HG02938 (cell line): ENCODE measurements around the gene RBFOX2.

Experiments used
- ATAC-seq: cut with Tn5 transposase; IDR thresholded peaks from one replicate; pipeline ENCODE4 v1.9.1; 2021; ENCODE audit warnings: mild to moderate bottlenecking, moderate library complexity; ENCODE audit not compliant: unreplicated experiment

Gene RBFOX2

DNA sequence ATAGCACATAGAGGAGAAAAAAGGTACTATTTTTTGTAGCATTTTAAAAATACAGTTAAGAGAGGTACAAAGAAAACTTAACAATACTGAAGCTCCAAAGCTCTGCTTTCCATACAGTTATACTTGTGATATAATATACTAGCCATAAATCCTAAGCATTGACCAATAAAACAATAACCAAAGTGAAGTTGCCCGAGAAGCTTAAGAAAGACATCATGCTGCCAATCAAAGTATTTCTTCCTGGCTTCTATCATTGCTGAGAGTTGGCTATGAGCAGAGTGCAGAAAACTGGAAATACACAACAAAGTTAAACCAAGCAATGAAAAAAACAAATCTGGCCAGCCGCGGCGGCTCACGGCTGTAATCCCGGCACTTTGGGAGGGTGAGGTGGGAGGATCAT lies 84.2 kb downstream of the RBFOX2 start:
- ATAC-seq = no peak

DNA sequence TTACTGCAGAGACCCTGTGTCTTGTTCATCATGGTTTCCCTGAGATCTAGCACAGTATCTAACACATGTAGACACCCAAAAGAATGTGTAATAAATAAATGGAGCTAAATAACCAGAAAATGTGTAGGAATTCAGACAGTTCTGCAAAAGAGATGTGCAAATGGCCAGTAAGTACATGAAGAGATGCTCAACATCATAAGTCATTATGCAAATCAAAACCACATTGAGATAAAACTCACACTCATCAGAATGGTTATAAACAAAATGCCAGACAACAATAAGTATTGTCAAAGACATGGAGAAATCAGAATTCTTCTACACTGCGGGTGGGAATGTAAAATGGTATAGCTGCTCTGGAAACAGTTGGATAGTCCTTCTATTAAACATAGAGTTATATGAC lies 88.5 kb downstream of the RBFOX2 start:
- ATAC-seq = no peak

DNA sequence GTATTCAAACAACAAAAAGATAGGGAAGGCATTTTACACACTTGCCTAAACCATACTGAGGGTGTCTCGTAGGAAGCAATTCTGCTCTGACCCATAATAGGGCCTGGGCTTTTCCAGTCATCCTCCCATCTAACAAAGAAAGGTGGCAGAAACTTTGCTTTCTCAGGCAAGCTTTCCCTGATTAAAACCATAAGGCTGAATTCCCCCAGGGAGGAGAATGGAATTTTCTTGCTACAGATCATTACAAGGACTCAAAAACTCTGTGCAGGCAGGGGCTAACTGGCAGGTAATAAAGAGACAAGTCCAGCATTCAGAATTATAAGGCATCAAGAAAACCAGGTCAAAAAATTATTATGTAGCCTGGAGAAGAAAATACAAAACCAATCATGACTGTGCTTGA lies 90.4 kb downstream of the RBFOX2 start:
- no peak for ATAC-seq

DNA sequence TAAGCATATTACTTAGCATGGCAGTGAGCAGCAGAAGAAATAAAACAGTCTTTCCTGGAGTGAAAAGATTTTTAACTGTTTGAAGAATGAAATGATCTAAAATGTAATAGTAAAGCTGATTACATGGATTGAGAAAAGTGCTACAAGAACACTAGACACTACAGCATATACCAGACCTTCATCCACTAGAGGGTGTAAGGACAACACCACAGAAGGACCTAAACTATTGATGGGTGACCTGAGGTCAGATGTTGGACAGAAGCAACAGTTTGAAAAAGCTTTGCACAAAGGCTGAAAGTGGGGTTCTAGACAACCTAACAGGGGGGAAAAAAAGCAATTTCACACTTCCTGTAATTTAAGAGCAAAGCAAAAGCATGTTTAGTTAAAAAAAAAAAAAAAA lies 97.7 kb downstream of the RBFOX2 start:
- no peak for ATAC-seq

DNA sequence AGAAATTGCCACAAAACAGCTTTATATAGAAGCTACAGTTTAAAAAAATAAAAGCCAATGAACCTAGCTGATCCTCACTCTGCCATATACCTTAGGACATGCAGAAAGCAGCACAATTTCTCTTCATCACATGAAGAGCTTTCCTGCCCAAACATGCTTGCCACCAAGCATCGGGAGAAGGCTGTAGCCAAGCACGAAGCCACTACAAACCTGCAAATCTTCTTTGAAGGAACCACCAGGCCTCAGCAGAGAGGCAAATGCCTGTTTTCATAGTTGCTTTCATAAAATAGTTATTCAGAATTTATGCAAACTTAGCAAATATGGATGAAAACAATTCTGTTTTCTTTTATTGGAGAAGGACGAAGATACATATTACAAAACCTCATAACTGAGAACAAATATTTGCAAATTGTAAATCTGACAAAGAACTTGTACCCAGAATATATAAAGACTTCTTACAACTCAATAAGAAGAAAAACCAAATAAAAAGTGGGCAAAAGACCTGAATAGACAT lies 100.3 kb downstream of the RBFOX2 start:
- ATAC-seq = no peak

DNA sequence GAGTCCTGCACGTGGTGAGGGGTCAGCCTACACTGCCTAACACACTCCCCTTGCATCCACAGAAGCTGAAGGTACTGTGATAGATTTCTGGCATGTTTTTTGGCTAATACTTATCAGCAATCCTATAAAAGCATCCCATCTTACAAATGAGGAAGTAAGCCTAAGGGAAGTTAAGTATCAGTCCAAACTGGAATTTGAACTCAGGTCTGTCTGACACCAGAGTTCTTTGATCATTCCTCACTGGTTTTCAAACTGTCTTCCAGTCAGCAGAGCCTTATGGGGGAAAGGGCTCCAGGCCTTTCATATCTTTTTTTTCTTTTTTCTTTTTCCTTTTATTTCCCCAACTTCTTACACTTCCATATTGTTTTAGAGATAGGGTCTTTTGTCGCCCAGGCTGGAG lies 105.6 kb downstream of the RBFOX2 start:
- no peak for ATAC-seq

DNA sequence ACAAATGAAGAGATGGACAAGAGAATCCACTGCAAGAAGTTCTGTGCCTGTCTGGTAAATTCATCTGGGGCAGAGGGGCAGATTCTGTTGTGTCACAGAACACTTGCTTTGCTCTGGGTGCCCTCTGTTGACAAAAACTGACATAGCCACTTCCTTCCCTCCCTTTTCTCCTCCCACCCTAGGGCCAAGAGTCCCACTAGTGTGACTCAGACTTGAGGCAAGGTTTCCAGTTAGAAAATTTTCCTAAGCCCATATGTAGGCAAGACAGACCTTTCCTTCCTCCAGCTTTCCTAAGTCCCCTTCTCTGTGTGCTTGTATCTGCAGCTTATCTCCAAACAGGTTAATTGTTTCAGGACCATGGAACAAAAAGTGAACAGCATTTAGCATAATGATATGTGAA lies 106.8 kb downstream of the RBFOX2 start:
- no peak for ATAC-seq

DNA sequence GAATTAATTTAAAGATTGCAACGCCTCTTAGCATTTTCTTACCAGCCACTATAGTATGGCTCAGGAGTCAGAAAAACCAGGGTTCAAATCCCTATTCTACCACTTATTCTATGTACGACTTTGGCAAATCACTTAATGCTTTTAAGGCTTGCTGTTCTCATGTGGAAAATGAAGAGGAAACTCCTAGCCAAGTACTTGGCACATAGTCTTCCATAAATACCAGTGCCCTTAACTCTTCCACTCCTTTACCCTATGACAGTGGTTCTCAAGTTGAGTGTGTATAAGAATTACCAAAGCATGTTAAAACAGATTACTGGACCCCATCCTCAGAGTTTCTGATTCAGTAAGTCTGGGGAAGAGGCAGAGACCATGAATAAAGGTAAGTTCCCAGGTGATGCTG lies 107.6 kb downstream of the RBFOX2 start:
- ATAC-seq = no peak

DNA sequence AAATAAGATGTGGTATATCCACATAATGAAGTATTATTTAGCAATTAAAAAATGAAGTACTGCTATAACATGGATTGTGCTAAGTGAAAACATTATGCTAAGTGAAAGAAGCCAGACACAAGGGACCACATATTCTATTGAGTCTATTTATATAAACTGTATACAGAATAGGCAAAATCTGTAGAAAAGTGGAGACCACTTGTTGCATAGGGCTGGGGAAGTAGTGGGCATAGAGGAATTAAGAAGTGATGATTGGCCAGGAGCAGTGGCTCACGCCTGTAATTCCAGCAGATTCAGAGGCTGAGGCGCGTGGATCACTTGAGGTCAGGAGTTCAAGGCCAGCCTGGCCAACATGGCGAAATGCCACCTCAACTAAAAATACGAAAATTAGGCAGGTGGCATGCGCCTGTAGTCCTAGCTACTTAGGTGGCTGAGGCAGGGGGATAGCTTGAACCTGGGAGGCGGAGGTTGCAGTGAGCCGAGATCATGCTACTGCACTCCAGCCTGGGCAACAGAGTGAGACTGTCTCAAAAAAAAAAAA lies 109.6 kb downstream of the RBFOX2 start:
- no peak for ATAC-seq

DNA sequence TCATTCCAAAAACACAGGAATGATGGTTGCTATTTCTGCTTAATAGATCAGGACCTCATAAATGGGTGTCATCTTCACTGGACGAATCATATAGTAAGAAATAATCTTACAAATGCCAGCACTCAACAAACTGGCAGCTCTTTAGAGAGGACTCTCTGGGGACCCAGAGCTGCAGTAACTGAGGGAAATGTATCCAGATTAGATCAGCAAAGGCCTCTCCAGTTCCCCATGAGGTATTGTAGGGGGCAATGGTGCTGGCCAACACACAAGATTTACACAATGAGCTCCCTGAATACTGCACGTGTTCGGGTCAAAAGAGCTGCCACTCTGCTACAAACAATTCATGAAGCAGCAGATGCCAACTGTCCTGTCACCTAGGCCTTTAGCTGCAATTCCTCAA lies 110.2 kb downstream of the RBFOX2 start:
- ATAC-seq = no peak

DNA sequence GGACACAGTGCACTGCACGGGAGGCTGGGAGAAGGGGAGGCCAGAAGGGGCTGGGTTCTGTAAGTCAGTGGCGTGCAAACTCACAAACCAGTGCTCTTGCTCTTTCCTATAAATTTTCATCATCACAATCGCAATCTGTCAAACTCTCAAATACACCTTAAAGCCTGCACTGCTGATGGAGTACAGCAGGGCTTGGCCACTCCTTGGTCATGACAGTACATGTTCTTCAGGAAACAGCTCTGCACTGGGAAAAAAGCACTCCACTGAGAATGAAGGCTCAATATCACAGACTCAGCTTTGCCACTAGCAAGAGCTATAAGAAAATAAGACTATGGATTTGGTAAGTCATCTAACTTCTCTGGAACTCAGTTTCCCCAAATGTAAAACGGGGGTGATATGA lies 111.0 kb downstream of the RBFOX2 start:
- ATAC-seq = no peak

DNA sequence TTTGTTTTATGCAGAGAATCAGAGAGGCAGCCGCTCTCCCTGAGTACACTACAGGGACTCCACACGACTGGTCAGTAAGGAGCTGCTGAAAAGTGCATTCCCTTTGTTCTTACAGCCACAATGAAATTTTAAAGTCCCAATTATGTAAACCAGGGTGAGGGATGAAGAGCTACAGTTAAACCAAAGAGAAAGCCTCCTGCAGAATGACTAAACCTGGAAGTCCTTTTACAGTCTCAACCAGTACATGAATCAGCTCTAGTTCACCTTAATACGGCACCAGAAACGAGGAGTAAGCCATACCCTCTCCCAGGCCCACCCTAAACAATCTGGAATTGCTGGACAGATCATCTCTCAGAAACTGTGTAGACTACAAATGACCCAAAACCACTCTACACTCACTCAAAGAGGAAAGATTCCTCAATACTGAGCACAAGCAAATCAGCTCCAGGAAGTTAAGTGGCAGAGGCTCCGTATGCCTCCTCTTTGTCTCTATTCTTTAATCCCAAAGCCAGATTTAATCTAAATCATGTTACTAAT lies 113.1 kb downstream of the RBFOX2 start:
- ATAC-seq = no peak

DNA sequence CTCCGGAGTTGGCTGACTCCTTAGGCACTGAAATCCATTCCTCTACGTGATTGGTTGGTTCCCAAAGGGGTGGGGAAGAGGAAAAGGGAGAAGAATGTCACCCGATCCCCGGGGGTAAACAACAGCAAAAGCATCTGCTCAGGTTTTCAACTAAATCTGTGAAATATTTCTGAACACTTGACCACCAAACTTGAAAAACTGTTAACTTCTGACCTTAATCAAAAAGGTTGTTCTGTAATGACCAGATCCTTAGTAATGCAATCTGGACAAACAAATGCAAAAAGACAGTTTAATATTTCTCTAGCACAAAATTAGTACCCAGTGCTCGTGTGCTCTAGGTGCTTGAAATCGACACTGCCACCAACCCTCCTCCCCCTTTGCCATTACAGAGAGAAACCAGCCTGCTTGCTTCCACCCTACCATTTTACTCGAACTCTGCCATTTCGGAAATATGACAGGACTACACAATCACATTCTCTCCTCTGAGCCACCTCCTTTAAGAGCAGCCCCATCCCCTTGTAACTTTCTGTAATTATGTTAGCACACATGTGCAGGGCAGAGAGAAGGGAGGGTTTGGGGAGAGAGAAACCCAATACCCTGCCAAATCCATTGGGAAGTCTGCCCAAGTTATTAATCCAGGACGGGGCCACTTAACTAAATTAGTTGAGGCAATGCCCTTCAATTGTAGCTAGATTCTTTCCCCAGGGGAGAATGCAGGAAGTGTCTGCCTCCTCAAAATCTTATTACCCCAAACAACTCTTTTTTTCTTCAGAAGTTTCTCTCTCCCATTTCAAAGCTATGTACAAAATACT lies 113.8 kb downstream of the RBFOX2 start:
- no peak for ATAC-seq

DNA sequence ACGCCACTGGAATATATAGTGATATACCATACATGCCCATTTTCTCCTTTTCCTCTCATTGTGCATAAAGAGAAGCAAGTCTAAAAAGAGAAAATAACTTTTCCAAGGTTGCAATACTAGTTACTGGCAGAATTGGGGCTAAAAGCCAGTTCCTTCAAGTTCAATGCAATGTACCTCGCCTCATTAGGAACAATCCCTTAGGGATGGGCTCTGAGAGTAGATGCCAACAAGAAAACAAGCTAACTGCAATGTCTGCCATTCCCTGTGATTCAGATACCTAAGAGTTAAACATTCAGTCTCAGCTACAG lies 114.3 kb downstream of the RBFOX2 start:
- no peak for ATAC-seq

DNA sequence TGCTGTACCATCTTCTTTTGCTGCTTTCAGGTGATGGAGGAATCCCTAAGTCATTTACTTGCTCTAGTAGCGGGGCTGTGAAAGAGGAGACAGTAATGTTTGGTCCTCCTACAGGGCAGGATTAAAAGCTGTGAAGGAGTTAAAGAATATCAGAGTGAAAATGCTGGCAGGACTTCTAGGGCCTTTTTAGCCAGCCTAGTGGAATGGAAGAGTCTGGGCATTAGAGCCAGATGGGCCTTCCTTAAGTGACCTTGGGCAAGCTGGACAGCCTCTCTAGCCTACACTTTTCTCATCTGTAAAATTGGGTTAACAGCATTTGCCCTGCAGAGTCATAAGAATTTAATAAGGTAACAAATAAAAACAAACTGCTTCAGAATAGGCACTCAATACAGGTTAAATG lies 114.7 kb downstream of the RBFOX2 start:
- no peak for ATAC-seq

DNA sequence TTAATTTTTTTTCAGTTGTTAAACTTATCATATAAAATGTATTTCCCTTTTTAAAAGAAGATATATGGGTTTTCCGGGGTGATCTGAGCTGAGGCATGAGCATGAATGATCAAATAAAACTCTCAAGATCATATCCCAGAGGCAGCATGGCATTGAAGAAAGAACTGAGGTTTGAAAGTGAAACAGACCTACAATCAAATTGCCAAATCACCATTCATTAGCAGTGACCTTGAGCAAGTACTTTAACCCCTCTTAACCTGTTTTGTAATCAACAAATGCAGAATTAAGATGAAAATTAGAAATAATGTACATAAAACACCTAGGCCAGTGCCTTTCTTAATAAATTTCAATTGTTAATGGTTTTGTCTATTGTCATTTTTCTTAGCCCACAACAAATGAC lies 116.0 kb downstream of the RBFOX2 start:
- ATAC-seq = no peak

DNA sequence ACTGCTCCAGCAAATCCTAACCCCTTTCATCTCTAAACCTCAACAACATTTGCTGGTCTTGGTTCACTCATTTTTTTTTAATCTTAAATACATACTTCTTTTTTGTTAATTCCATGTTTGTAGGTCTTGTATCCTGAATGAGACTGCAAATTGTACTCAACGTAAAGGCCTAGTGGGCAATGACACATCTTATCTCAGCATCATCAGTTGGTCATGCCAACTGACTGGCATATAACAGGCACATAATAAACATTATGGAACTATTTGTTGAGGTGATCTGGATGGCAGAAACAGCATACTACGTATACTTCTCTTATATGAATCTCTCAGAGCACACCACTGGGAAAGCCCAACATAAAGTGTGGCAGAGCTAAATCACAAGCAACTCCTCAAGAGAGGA lies 116.7 kb downstream of the RBFOX2 start:
- ATAC-seq = no peak

DNA sequence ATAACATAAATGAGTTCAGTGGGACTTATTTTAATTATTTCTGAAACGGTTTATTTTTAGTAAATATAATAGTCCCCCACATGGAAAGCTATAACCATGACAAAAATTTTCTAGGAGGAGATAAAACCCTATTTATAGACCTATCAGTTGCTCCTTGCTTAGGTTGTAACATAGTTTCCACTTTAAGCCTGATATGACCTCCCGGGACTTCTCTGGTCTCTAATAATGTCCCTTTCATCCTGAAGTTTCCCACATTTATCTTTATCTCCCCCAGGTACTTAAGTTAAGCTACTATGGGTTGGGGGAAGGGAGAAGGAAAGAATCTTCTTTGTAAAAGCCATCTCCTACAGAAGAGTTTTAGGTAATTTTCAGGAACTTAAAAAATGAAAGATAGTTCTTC lies 117.7 kb downstream of the RBFOX2 start:
- no peak for ATAC-seq

DNA sequence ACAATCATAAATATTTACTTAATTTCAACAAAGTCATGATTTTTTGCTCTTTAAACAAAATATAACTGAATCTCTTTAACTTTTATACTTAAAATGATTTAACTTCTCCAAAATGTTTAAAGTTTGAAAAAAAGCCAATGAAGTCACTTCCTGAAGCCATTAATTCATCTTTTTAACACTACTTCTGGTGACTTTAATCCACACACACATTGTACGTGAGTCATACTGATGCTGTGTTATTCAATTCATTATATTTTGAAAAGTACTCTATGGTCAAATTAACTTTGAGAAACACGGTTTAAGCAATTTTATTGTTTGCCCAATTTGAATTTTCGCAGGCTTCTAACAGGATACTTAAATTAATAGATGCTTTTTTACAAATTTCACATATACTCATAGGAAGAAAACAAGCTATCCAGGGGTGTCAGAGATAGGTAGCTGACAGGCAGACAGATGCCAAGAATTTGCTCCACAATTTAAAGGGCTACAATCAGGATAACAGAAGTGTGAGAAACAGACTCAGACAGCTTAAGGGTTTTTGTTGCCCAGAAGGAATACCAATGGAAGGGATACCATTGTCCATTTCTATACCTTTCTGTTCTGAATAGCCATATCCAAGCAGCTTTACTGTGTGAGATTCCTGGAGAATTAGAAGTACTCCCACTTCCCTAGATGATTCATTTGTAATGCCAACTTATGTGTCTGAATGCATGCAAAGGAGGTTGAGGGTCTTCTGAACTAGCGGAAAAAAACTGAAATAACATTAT lies 118.4 kb downstream of the RBFOX2 start:
- no peak for ATAC-seq

DNA sequence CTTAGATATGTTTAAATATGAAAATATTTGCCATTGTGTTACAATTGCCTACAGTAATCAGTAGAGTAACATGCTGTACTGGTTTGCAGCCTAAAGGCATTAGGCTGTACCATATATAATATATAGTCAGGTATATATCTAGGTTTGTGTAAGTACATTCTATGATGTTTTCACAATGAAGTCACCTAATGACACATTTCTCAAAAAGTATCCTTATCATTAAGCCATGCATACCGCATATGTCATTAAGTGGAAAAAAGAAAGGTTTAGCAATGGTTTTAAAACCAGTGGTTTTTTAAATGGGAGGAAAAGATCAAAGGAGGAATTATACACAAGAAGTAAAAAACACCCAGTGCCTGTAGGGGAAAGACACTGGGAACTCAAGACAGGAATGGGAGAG lies 122.7 kb downstream of the RBFOX2 start:
- ATAC-seq = no peak

DNA sequence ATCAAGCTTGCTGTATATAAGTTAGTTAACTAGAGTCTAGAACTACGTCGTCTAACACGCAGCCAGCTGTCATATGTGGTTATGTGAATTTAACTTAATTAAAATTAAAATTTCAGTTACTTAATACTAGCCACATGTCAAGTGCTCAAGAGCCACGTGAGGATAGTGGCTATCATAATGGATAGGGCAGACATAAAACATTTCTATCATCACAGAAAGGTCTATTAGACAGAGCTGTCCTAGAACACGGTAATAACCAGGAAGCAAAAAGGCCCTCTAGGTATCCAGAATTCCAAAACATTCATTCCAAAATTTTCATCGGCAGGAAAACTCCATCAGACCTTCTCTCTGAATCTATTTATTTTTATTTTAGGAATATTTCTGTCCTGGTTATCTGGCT lies 123.9 kb downstream of the RBFOX2 start:
- no peak for ATAC-seq

DNA sequence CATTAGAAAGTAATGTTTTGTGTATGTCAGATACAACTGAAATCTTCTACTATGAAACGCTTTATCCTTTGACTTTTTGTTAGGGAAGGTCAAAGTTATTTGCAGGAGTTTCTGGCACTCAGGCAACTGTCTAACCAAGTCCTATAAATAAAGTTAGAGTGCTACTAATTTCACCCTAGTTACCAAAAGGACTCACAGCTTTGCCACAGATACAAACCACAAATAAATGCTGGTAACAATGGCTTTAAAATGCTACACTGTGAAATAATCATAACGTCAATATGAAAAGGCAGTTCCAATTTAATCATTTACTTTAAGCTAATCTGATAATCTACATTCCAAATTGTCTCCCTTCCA lies 124.3 kb downstream of the RBFOX2 start:
- ATAC-seq = no peak
